Keratinocyte (primary cell): Measurements from ENCODE around the gene FAM217B. TPM values are rescaled to one million over a fixed set of nuclear protein-coding genes. Genes with fewer than 3 reads are reported as not detected.

Source experiments
- DNase-seq: peaks from one replicate; pipeline ENCODE4 v3.0.0-alpha.2; 2011; ENCODE audit warnings: low read depth, missing footprints, low spot score
- FAIRE-seq: peaks from 2 replicates; lab custom pipeline; 2011; peaks lifted over from hg19 to GRCh38; lab: Jason Lieb, UNC
- H2AFZ ChIP-seq: 2 replicates; pipeline ENCODE4 v1.6.0; 2012; ENCODE audit warnings: low read length, control low read depth, inconsistent platforms; ENCODE audit not compliant: control insufficient read depth
- H3K27ac ChIP-seq: 2 replicates; pipeline ENCODE4 v1.5.1; 2011; ENCODE audit warnings: low read length; ENCODE audit not compliant: control insufficient read depth, insufficient read depth
- H3K27me3 ChIP-seq: 3 replicates; pipeline ENCODE4 v1.6.0; 2011; ENCODE audit warnings: low read length; ENCODE audit not compliant: control insufficient read depth, insufficient read depth; ENCODE audit errors: extremely low read depth
- H3K36me3 ChIP-seq, 2 experiments: 2 replicates in 1 of 2; 3 replicates in 1 of 2; pipeline ENCODE4 v1.5.1; 2011; ENCODE audit warnings: low read length in 2 of 2, mild to moderate bottlenecking in 1 of 2; ENCODE audit not compliant: control insufficient read depth in 2 of 2, insufficient read depth in 2 of 2; ENCODE audit errors: extremely low read depth in 1 of 2
- H3K4me1 ChIP-seq: 3 replicates; pipeline ENCODE4 v1.5.1; 2011; ENCODE audit warnings: low read length; ENCODE audit not compliant: control insufficient read depth, insufficient read depth; ENCODE audit errors: extremely low read depth
- H3K4me2 ChIP-seq: 3 replicates; pipeline ENCODE4 v1.6.0; 2011; ENCODE audit warnings: low read depth, low read length; ENCODE audit not compliant: control insufficient read depth, insufficient read depth; ENCODE audit errors: extremely low read depth
- H3K4me3 ChIP-seq, 3 experiments: fragments of 200-600 bp in 1 of 3; sonication (generic) in 1 of 3; 2 replicates in 2 of 3; 3 replicates in 1 of 3; pipeline ENCODE4 v1.5.1; 2011 to 2016; ENCODE audit warnings: low read length in 3 of 3, mild to moderate bottlenecking in 3 of 3, control low read depth in 2 of 3, inconsistent platforms in 1 of 3, low read depth in 1 of 3, mixed read lengths in 1 of 3, mixed run types in 1 of 3, moderate library complexity in 1 of 3; ENCODE audit not compliant: control insufficient read depth in 2 of 3, insufficient read depth in 2 of 3; ENCODE audit errors: extremely low read depth in 1 of 3
- H3K79me2 ChIP-seq: 2 replicates; pipeline ENCODE4 v1.6.0; 2012; ENCODE audit warnings: low read length; ENCODE audit not compliant: control insufficient read depth, insufficient read depth
- H3K9ac ChIP-seq: 3 replicates; pipeline ENCODE4 v1.6.0; 2011; ENCODE audit warnings: low read length; ENCODE audit not compliant: control insufficient read depth, insufficient read depth; ENCODE audit errors: extremely low read depth
- H3K9me1 ChIP-seq: 3 replicates; pipeline ENCODE4 v1.6.0; 2011; ENCODE audit warnings: low read length; ENCODE audit not compliant: control insufficient read depth, insufficient read depth; ENCODE audit errors: extremely low read depth
- H3K9me3 ChIP-seq: 2 replicates; pipeline ENCODE4 v1.5.1; 2012; ENCODE audit warnings: low read depth, low read length; ENCODE audit not compliant: control insufficient read depth
- H4K20me1 ChIP-seq: 3 replicates; pipeline ENCODE4 v1.6.0; 2011; ENCODE audit warnings: low read length; ENCODE audit not compliant: control insufficient read depth, insufficient read depth; ENCODE audit errors: extremely low read depth
- EZH2 ChIP-seq: IDR thresholded peaks from one replicate; pipeline ENCODE4 v1.6.1; 2012; ENCODE audit warnings: inconsistent platforms, mild to moderate bottlenecking, low read length, moderate library complexity
- dilution Hi-C: fragments of 300-500 bp; cut with MboI; formaldehyde crosslinking; loops from one replicate; pipeline ENCODE4 v1.7.0; 2020; ENCODE audit warnings: low sequenced_read_pairs; ENCODE audit not compliant: extremely low pct_ligation_motif_present
- polyA plus RNA-seq, 5 experiments: library from polyadenylated mRNA; depleted of rRNA in 3 of 5; stranded (reverse) in 3 of 5; stranded (forward) in 1 of 5; unstranded in 1 of 5; fragments of >200 nt; gene quantifications; 1 replicate in 1 of 5; 2 replicates in 3 of 5; 3 replicates in 1 of 5; pipeline versions ENCODE4 v1.2.1 to v1.2.3, GENCODE V29; 2011 to 2012; ENCODE audit warnings: missing spikeins in 2 of 5, low read depth in 1 of 5, low replicate concordance in 1 of 5
- TF ChIP-seq, protein P1 (sequence below), 3 experiments: IDR thresholded peaks in 1 of 3; conservative IDR thresholded peaks in 1 of 3; optimal IDR thresholded peaks in 1 of 3; 2 replicates in 2 of 3; 3 replicates in 1 of 3; pipeline versions ENCODE3 to v1.5.1; 2011; ENCODE audit warnings: low read length in 3 of 3, mild to moderate bottlenecking in 3 of 3, moderate library complexity in 2 of 3, control low read depth in 1 of 3, inconsistent platforms in 1 of 3; ENCODE audit not compliant: insufficient read depth in 2 of 3; ENCODE audit errors: extremely low read depth in 1 of 3

FAM217B gene
- polyA plus RNA-seq, 1 donor (not counting 4 experiments of a cell fraction or from before 2014, with no cell fraction given): 10.1 TPM

DNA sequence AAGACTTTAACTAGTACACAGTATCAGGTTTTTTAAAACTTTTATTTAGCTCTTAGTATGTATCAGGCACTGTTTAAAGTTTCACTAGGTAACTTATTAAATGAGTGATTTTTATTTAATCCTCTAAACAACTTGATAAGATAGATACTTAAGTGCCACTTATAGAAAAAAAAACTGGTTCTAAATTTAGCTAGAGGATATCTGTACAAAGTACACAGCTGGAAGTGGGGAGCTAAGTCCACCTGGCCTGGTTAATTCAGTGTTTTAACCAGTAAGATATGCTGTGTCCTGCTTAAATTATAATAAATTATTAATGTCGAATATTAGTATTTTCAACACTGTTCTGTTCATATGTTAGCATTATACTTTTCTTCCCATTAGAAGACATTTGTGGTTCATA, 44.3 kb upstream of the FAM217B start:
- FAIRE-seq (no peak), DNase-seq (no peak)
- Histone ChIP-seq H3K27ac (no peak overlapping the region), H3K9me1 (no peaks in the 10 kb centered on the region), H4K20me1 (no peaks in the 10 kb centered on the region), H3K9me3 (no peaks in the 10 kb centered on the region), H2AFZ (no peak overlapping the region), H3K27me3 (no peaks in the 10 kb centered on the region), H3K9ac (no peak overlapping the region), H3K4me2 (no peak overlapping the region), H3K36me3 (no peaks in the 10 kb centered on the region), H3K79me2 (no peaks in the 10 kb centered on the region), H3K4me1 (no peaks in the 10 kb centered on the region), H3K4me3 (no peak overlapping the region)
- TF ChIP-seq, protein P1, sequence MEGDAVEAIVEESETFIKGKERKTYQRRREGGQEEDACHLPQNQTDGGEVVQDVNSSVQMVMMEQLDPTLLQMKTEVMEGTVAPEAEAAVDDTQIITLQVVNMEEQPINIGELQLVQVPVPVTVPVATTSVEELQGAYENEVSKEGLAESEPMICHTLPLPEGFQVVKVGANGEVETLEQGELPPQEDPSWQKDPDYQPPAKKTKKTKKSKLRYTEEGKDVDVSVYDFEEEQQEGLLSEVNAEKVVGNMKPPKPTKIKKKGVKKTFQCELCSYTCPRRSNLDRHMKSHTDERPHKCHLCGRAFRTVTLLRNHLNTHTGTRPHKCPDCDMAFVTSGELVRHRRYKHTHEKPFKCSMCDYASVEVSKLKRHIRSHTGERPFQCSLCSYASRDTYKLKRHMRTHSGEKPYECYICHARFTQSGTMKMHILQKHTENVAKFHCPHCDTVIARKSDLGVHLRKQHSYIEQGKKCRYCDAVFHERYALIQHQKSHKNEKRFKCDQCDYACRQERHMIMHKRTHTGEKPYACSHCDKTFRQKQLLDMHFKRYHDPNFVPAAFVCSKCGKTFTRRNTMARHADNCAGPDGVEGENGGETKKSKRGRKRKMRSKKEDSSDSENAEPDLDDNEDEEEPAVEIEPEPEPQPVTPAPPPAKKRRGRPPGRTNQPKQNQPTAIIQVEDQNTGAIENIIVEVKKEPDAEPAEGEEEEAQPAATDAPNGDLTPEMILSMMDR (optimal IDR thresholded peaks at IDR 0.05 in 1 of 3, IDR thresholded peaks at IDR 0.05 in 1 of 3, conservative IDR thresholded peaks at IDR 0.05 in 1 of 3; ENCODE audit: extremely low read depth in 1 of 3, insufficient read depth in 2 of 3, low read length in 3 of 3): no peak
- no peak for TF ChIP-seq EZH2
- dilution Hi-C loops: no loop called here

DNA sequence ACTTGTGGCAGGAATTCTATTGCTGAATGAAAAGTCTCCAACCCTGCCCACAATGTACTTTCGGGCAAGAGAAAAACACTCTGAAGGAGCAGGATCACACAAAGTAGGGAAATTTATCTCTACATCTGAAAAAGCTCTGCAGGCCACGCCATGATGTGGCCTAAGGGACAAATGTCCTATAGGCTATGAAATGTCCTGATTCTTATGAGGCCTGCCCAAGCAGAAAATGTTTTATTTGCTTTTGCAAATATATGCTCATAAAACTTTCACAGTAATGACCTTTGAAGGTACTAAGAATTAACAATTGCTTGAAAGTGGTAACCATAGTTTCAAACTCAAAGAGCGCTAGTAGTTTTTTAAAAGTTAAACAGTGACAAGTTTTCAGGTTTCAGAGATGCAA, 37.7 kb upstream of the FAM217B start:
- Histone ChIP-seq H3K79me2 (no peaks in the 10 kb centered on the region), H3K9ac (no peak overlapping the region), H3K36me3 (no peaks in the 10 kb centered on the region), H3K27ac (no peak overlapping the region), H3K9me1 (no peaks in the 10 kb centered on the region), H3K4me3 (no peak overlapping the region), H3K4me1 (no peaks in the 10 kb centered on the region), H3K4me2 (no peak overlapping the region), H4K20me1 (no peaks in the 10 kb centered on the region), H2AFZ (no peak overlapping the region), H3K27me3 (no peaks in the 10 kb centered on the region), H3K9me3 (no peaks in the 10 kb centered on the region)
- dilution Hi-C loops: no loop called here
- no peak for FAIRE-seq
- no peak for DNase-seq
- TF ChIP-seq, protein P1 (optimal IDR thresholded peaks at IDR 0.05 in 1 of 3, IDR thresholded peaks at IDR 0.05 in 1 of 3, conservative IDR thresholded peaks at IDR 0.05 in 1 of 3; ENCODE audit: extremely low read depth in 1 of 3, insufficient read depth in 2 of 3, low read length in 3 of 3): no peak
- TF ChIP-seq EZH2: no peak
